OCI-LY3 (cell line): ENCODE data around the gene TUNAR.

Experiments used
- EZH2phosphoT487 ChIP-seq: fragments of 200-600 bp; shearing (Covaris generic); IDR thresholded peaks from 2 replicates; pipeline ENCODE4 v1.6.1; 2018; ENCODE audit warnings: antibody characterized with exemption, mixed run types, low read depth
- TF ChIP-seq, protein P1 (sequence below): fragments of 200-600, 300-600 bp; sonication (generic); IDR thresholded peaks from 2 replicates; pipeline ENCODE4 v1.5.1; 2014; ENCODE audit warnings: antibody characterized with exemption, low read length, low read depth

- TF ChIP-seq, protein P1, sequence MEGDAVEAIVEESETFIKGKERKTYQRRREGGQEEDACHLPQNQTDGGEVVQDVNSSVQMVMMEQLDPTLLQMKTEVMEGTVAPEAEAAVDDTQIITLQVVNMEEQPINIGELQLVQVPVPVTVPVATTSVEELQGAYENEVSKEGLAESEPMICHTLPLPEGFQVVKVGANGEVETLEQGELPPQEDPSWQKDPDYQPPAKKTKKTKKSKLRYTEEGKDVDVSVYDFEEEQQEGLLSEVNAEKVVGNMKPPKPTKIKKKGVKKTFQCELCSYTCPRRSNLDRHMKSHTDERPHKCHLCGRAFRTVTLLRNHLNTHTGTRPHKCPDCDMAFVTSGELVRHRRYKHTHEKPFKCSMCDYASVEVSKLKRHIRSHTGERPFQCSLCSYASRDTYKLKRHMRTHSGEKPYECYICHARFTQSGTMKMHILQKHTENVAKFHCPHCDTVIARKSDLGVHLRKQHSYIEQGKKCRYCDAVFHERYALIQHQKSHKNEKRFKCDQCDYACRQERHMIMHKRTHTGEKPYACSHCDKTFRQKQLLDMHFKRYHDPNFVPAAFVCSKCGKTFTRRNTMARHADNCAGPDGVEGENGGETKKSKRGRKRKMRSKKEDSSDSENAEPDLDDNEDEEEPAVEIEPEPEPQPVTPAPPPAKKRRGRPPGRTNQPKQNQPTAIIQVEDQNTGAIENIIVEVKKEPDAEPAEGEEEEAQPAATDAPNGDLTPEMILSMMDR: no peak
- TF ChIP-seq EZH2phosphoT487: no peak
Observed at GRCh38 chr14:95869776-95870175, 6.9 kb upstream of the TUNAR start.
